Endodermal cell (in vitro differentiated cells): ENCODE data around the gene MYO16. TPM values are rescaled to one million over a fixed set of nuclear protein-coding genes. Genes with fewer than 3 reads are reported as not detected.

ENCODE experiments used
- DNase-seq: peaks from one replicate; pipeline ENCODE4 v3.0.0-alpha.2; 2017
- H3K27ac ChIP-seq: 2 replicates; pipeline ENCODE4 v1.5.1; 2013; ENCODE audit warnings: mild to moderate bottlenecking, low read depth, low read length, moderate library complexity
- H3K27me3 ChIP-seq: 2 replicates; pipeline ENCODE4 v1.6.1; 2013; ENCODE audit warnings: mild to moderate bottlenecking, low read length, moderate library complexity; ENCODE audit not compliant: insufficient read depth, control insufficient read depth, poor library complexity, severe bottlenecking
- H3K36me3 ChIP-seq: 2 replicates; pipeline ENCODE4 v1.7.0; 2013; ENCODE audit warnings: mild to moderate bottlenecking, low read length, moderate library complexity; ENCODE audit not compliant: control insufficient read depth, insufficient read depth
- H3K4me1 ChIP-seq: one replicate; pipeline ENCODE4 v1.7.0; 2013; ENCODE audit warnings: low read length; ENCODE audit not compliant: control insufficient read depth, insufficient read depth
- H3K4me3 ChIP-seq: 2 replicates; pipeline ENCODE4 v1.5.1; 2013; ENCODE audit warnings: mild to moderate bottlenecking, low read length, moderate library complexity
- H3K9ac ChIP-seq: 2 replicates; pipeline ENCODE4 v1.6.1; 2013; ENCODE audit warnings: mild to moderate bottlenecking, low read length, moderate library complexity; ENCODE audit not compliant: poor library complexity, severe bottlenecking; ENCODE audit errors: extremely low read depth
- H3K9me3 ChIP-seq: 2 replicates; pipeline ENCODE4 v1.6.1; 2013; ENCODE audit warnings: mild to moderate bottlenecking, low read length, moderate library complexity; ENCODE audit not compliant: control insufficient read depth
- H3K27ac Mint-ChIP-seq: 2 replicates; pipeline ENCODE4 v1.8.0; 2020; ENCODE audit warnings: mixed read lengths
- H3K27me3 Mint-ChIP-seq: 2 replicates; pipeline ENCODE4 v1.8.0; 2021; ENCODE audit warnings: mild to moderate bottlenecking, mixed read lengths; ENCODE audit not compliant: insufficient read depth
- H3K36me3 Mint-ChIP-seq: 2 replicates; pipeline ENCODE4 v1.8.0; 2020; ENCODE audit warnings: low read depth, mixed read lengths
- H3K4me1 Mint-ChIP-seq: 2 replicates; pipeline ENCODE4 v1.8.0; 2020; ENCODE audit warnings: mixed read lengths
- H3K4me3 Mint-ChIP-seq: 2 replicates; pipeline ENCODE4 v1.8.0; 2020; ENCODE audit warnings: mild to moderate bottlenecking, moderate library complexity, mixed read lengths
- H3K9me3 Mint-ChIP-seq: 2 replicates; pipeline ENCODE4 v1.8.0; 2020; ENCODE audit warnings: mild to moderate bottlenecking, mixed read lengths
- CTCF ChIP-seq: fragments of 200-600 bp; sonication (generic); conservative IDR thresholded peaks from 2 replicates; pipeline ENCODE4 v1.5.0; 2021; ENCODE audit warnings: antibody characterized with exemption, mild to moderate bottlenecking
- WGBS, 2 experiments: methylation state at CpG; one replicate each; pipeline versions ENCODE4 v1.1.5 to v1.1.7; 2013; ENCODE audit warnings: missing lambda C conversion rate in 2 of 2, mixed read lengths in 1 of 2; ENCODE audit not compliant: insufficient coverage in 1 of 2, insufficient read length in 1 of 2; 5-methylcytosine and 5-hydroxymethylcytosine counted together
- total RNA-seq, 2 donors: library from RNA; stranded (reverse); fragmentation: NEBNext Ultra II Directional in 1 of 2; extraction: Animal tissue kit (Norgen Biotek cat#: 25700) in 1 of 2; gene quantifications; 2 replicates in 1 of 2; 3 replicates in 1 of 2; pipeline ENCODE4 v1.2.1, GENCODE V29; 2021

MYO16 gene
- total RNA-seq, 2 donors from 2014 or later = 0.70 to 1.2 TPM

DNA sequence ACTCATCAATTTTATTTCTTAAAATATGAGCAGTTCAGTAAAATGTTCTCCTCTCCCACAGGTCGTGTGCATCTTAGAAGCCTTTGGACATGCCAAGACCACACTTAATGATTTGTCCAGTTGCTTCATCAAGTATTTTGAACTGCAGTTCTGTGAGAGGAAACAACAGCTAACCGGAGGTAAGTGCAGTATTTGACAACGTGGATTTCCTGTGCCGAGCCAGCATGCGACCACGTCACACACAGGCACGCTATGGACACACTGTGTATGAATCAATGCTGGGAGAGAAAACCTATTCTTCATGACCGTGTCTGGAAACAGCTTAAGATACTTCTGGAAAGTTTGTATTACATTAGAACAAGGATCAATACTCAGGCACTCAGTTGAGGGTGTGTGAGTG is 268.5 kb downstream of the MYO16 start:
- Mint-ChIP-seq H3K36me3 (no peaks in the 10 kb centered on the region), H3K27ac (no peak overlapping the region), H3K27me3 (no peaks in the 10 kb centered on the region), H3K4me1 (no peaks in the 10 kb centered on the region), H3K4me3 (no peak overlapping the region), H3K9me3 (peaks cover 36% of the 10 kb centered on the region)
- no peaks in the 10 kb centered on the region for H3K4me1 ChIP-seq
- H3K9me3 ChIP-seq = peaks cover 14% of the 10 kb centered on the region
- no peak overlapping the region for H3K4me3 ChIP-seq
- WGBS, 2 experiments = 92 to 93% methylated on average over 6 to 8 of the region's 8 CpGs
- no peaks in the 10 kb centered on the region for H3K27me3 ChIP-seq
- H3K9ac ChIP-seq = no peak overlapping the region
- no peak for DNase-seq
- TF ChIP-seq CTCF = no peak
- H3K36me3 ChIP-seq = no peaks in the 10 kb centered on the region
- H3K27ac ChIP-seq = no peak overlapping the region

DNA sequence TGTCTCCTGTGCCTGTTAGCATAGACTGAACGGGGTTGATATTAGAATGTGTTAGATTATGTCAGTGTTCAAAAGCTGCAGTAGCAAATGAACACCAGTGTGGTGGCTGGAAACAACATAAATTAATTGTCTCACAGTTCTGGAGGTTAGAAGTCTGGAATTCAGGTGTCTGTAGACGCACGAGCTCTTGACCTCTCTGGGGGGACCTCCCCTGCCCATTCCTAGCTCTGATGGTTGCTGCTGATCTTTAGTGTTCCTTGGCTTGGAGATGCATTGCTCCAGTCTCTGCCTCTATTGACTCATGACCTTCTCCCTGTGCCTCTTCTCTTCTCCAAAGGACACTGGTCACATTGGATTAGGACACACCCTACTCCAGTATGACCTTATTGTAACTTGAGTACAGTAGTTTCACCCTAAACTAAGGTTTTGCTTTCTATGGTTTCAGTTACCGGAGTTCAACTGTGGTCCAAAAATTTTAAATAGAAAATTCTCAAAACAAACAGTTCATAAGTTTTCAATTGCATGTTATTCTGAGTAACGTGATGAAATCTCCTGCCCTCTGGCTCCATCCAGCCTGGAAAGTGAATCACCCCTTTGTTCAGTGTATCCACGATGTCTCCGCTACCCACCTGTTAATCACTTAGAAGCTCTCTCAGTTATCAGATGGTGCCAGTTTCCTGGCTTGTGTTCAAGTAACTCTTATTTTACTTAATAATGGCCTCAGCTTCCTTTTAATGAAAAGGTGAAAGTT is 273.2 kb downstream of the MYO16 start:
- no peak for DNase-seq
- H3K4me1 ChIP-seq = no peaks in the 10 kb centered on the region
- Mint-ChIP-seq H3K27me3 (no peaks in the 10 kb centered on the region), H3K9me3 (peaks cover 31% of the 10 kb centered on the region), H3K36me3 (no peaks in the 10 kb centered on the region), H3K4me3 (no peak overlapping the region), H3K4me1 (no peaks in the 10 kb centered on the region), H3K27ac (no peak overlapping the region)
- no peak for TF ChIP-seq CTCF
- H3K4me3 ChIP-seq = no peak overlapping the region
- H3K27me3 ChIP-seq = no peaks in the 10 kb centered on the region
- H3K36me3 ChIP-seq = no peaks in the 10 kb centered on the region
- WGBS, 2 experiments = 94 to 100% methylated on average over 2 to 7 of the region's 7 CpGs
- H3K9me3 ChIP-seq = peaks cover 14% of the 10 kb centered on the region
- no peak overlapping the region for H3K9ac ChIP-seq
- H3K27ac ChIP-seq = no peak overlapping the region

GRCh38 chr13:108903613-108904012 is 274.2 kb downstream of the MYO16 start:
- Mint-ChIP-seq H3K4me3 (no peak overlapping the region), H3K36me3 (no peaks in the 10 kb centered on the region), H3K27ac (no peak overlapping the region), H3K4me1 (no peaks in the 10 kb centered on the region), H3K27me3 (no peaks in the 10 kb centered on the region), H3K9me3 (peaks cover 31% of the 10 kb centered on the region)
- no peak overlapping the region for H3K9ac ChIP-seq
- no peak overlapping the region for H3K4me3 ChIP-seq
- H3K27ac ChIP-seq = no peak overlapping the region
- no peak for DNase-seq
- no peaks in the 10 kb centered on the region for H3K27me3 ChIP-seq
- H3K4me1 ChIP-seq = no peaks in the 10 kb centered on the region
- no peak for TF ChIP-seq CTCF
- WGBS, 2 experiments = 100% methylated on average over 1 of the region's 1 CpG; no CpG with 5 or more reads in 1 of the 2 experiments
- no peaks in the 10 kb centered on the region for H3K36me3 ChIP-seq
- peaks cover 14% of the 10 kb centered on the region for H3K9me3 ChIP-seq
